Glutamatergic neuron (in vitro differentiated cells): ENCODE data around the gene RPL34. TPM values are rescaled to one million over a fixed set of nuclear protein-coding genes. Genes with fewer than 3 reads are reported as not detected.
"Not testable (repeated sequence)": the region's sequence is repeated elsewhere in the genome, so short reads cannot be mapped to it uniquely, and the experiment has no call there.

Source experiments
- DNase-seq: peaks from one replicate; pipeline ENCODE4 v3.0.0; 2022
- H3K27ac Mint-ChIP-seq: one replicate; pipeline ENCODE4 v1.8.0; 2020; ENCODE audit warnings: mild to moderate bottlenecking, mixed read lengths, inconsistent platforms; ENCODE audit not compliant: unreplicated experiment
- H3K27me3 Mint-ChIP-seq: one replicate; pipeline ENCODE4 v1.8.0; 2020; ENCODE audit warnings: mild to moderate bottlenecking, moderate library complexity, mixed read lengths, inconsistent platforms; ENCODE audit not compliant: unreplicated experiment
- H3K36me3 Mint-ChIP-seq: one replicate; pipeline ENCODE4 v1.8.0; 2020; ENCODE audit warnings: mild to moderate bottlenecking, mixed read lengths, inconsistent platforms; ENCODE audit not compliant: unreplicated experiment
- H3K4me1 Mint-ChIP-seq: one replicate; pipeline ENCODE4 v1.8.0; 2020; ENCODE audit warnings: mild to moderate bottlenecking, low read depth, mixed read lengths, inconsistent platforms; ENCODE audit not compliant: unreplicated experiment
- H3K4me3 Mint-ChIP-seq: one replicate; pipeline ENCODE4 v1.8.0; 2020; ENCODE audit warnings: mild to moderate bottlenecking, mixed read lengths, inconsistent platforms; ENCODE audit not compliant: unreplicated experiment
- H3K9me3 Mint-ChIP-seq: one replicate; pipeline ENCODE4 v1.8.0; 2020; ENCODE audit warnings: mild to moderate bottlenecking, moderate library complexity, mixed read lengths, inconsistent platforms; ENCODE audit not compliant: unreplicated experiment
- CTCF ChIP-seq: fragments of 200-600 bp; sonication (generic); IDR thresholded peaks from one replicate; pipeline ENCODE4 v1.5.0; 2021; ENCODE audit not compliant: partially characterized antibody, unreplicated experiment
- total RNA-seq: library from RNA; stranded (reverse); fragmentation: NEBNext Ultra II Directional; extraction: Animal tissue kit (Norgen Biotek cat#: 25700); gene quantifications from one replicate; pipeline ENCODE4 v1.2.1, GENCODE V29; 2021; ENCODE audit not compliant: unreplicated experiment

The RPL34 gene
- total RNA-seq, 1 donor from 2014 or later: 724 TPM

- Mint-ChIP-seq H3K36me3 (no peaks in the 10 kb centered on the region), H3K27ac (no peak overlapping the region), H3K27me3 (no peaks in the 10 kb centered on the region), H3K4me1 (no peaks in the 10 kb centered on the region), H3K9me3 (no peaks in the 10 kb centered on the region), H3K4me3 (no peak overlapping the region)
- DNase-seq: no peak
- no peak for TF ChIP-seq CTCF
Observed at GRCh38 chr4:108588878-108589277, 31.5 kb upstream of the RPL34 start.

DNA sequence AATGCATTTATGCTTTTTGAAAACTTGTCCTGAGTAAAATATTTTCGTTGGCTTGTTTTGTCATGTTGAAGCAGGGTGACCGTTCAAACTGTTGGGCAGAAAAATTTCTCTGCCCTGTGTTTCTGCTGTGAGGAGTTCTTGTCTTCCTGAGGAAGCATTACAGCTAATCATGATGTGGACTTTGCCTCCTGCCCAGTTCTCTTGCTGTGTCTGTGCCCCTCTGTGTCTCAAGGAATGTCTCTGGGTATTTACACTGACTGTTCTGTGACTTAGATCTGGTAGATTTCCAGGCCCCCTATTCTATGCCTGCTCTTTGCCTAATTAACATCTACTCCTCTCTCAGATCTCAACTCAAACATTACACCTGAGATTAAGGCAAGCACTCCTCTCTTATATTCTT is 30.4 kb upstream of the RPL34 start:
- DNase-seq: no peak
- peaks cover 4% of the 10 kb centered on the region for H3K36me3 Mint-ChIP-seq
- peaks cover 2% of the 10 kb centered on the region for H3K9me3 Mint-ChIP-seq
- TF ChIP-seq CTCF: no peak
- peaks cover 3% of the 10 kb centered on the region for H3K27me3 Mint-ChIP-seq
- H3K4me1 Mint-ChIP-seq: no peaks in the 10 kb centered on the region
- no peak overlapping the region for H3K27ac Mint-ChIP-seq
- H3K4me3 Mint-ChIP-seq: no peak overlapping the region

- Mint-ChIP-seq H3K4me1 (no peaks in the 10 kb centered on the region), H3K27ac (no peak overlapping the region), H3K4me3 (no peak overlapping the region), H3K36me3 (peaks cover 6% of the 10 kb centered on the region), H3K9me3 (peaks cover 2% of the 10 kb centered on the region), H3K27me3 (peaks cover 3% of the 10 kb centered on the region)
- no peak for TF ChIP-seq CTCF
- no peak for DNase-seq
Observed at GRCh38 chr4:108590776-108591175, 29.6 kb upstream of the RPL34 start.

GRCh38 chr4:108592674-108592986 is 27.7 kb upstream of the RPL34 start:
- H3K27ac Mint-ChIP-seq: no peak overlapping the region
- H3K4me1 Mint-ChIP-seq: no peaks in the 10 kb centered on the region
- peaks cover 5% of the 10 kb centered on the region for H3K27me3 Mint-ChIP-seq
- H3K9me3 Mint-ChIP-seq: peaks cover 2% of the 10 kb centered on the region
- peaks cover 11% of the 10 kb centered on the region for H3K36me3 Mint-ChIP-seq
- no peak for TF ChIP-seq CTCF
- no peak for DNase-seq
- H3K4me3 Mint-ChIP-seq: no peak overlapping the region

DNA sequence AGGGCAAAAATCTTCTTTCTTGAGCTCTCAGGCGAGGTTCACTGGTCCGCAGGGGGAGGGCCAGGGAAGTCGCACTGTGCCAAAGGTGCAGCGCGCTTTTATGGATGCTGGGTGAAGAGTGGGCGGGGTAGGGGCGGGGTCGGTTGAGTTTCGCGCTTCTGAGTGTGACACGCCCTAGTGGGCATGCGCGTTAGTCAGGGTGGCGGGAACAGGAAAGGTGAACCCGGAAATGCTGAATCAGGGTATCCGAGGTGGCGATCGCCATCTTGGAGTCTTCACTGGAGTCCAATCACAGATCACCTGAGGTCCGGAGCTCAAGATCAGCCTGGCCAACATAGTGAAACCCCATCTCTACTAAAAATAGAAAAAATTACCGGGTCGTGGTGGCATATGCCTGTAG is 26.1 kb upstream of the RPL34 start:
- H3K4me1 Mint-ChIP-seq: not testable (repeated sequence)

DNA sequence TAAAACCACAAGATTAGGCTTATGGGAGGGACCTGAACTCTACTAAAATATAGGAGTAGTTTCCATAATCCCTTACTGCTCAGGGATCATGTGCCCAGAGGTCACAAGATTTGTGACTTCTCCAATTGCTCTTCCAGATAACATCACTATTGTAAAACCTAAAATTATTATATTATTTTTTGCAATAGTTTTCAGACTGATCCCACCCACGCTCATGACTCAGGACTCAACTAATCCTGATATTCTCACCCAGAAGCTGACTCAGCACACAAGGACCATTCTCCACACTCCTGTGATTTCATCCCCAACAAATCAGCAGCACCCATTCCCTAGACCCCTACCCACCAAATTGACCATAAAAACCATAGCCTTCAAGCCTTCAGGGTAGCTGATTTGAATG is 24.0 kb upstream of the RPL34 start:
- Mint-ChIP-seq H3K27me3 (peaks cover 5% of the 10 kb centered on the region), H3K9me3 (peaks cover 2% of the 10 kb centered on the region), H3K4me1 (no peaks in the 10 kb centered on the region), H3K27ac (no peak overlapping the region), H3K36me3 (peaks cover 11% of the 10 kb centered on the region), H3K4me3 (no peak overlapping the region)
- no peak for DNase-seq
- no peak for TF ChIP-seq CTCF

More for the DNA sequence above, 26.1 kb upstream of the RPL34 start:
- not testable (repeated sequence) for H3K4me3 Mint-ChIP-seq, H3K27me3 Mint-ChIP-seq, H3K27ac Mint-ChIP-seq, H3K9me3 Mint-ChIP-seq, DNase-seq
- peaks cover 11% of the 10 kb centered on the region for H3K36me3 Mint-ChIP-seq
